IMR-90 (cell line): Measurements from ENCODE around the gene TMEM126A. TPM values are rescaled to one million over a fixed set of nuclear protein-coding genes. Genes with fewer than 3 reads are reported as not detected.
A peak's percentile ranks its signal among the peaks of the same experiment; 100 is the strongest.

Source experiments
- ATAC-seq: fragments of 200-7000 bp; cut with Tn5 transposase; 2 replicates; pipeline ENCODE4 v1.9.1; 2020; ENCODE audit warnings: low read depth, mild to moderate bottlenecking, moderate library complexity
- BruUV-seq: library from RNA; stranded (reverse); fragments of 400-500 nt; replicated peaks from 2 replicates; lab custom pipeline; 2021; lab: Mats Ljungman, UMichigan
- CTCF ChIA-PET: fragments of 300-600 bp; formaldehyde crosslinking; extraction: SDS; loops from one replicate; lab custom pipeline; 2021; ENCODE audit warnings: antibody characterized with exemption; lab: Yijun Ruan, JAX
- POLR2A ChIA-PET: fragments of 300-600 bp; sonication (Branson Sonifier 250); formaldehyde crosslinking; loops from one replicate; lab custom pipeline; 2022; ENCODE audit warnings: antibody characterized with exemption; ENCODE audit not compliant: unreplicated experiment; lab: Charles Lee
- DNase-seq: peaks from one replicate; pipeline ENCODE4 v3.0.0; 2013
- H2AFZ ChIP-seq: replicated peaks from 2 replicates; pipeline ENCODE3; 2013; ENCODE audit warnings: low read length, mild to moderate bottlenecking; ENCODE audit not compliant: poor library complexity
- H2AK5ac ChIP-seq: 2 replicates; pipeline ENCODE4 v1.6.1; 2013; ENCODE audit warnings: low read depth, low read length, inconsistent platforms
- H2AK9ac ChIP-seq: replicated peaks from 2 replicates; pipeline ENCODE3; 2013; ENCODE audit warnings: mild to moderate bottlenecking, low read depth, low read length, moderate library complexity; ENCODE audit not compliant: poor library complexity
- H2BK120ac ChIP-seq: 2 replicates; pipeline ENCODE4 v1.6.1; 2013; ENCODE audit warnings: low read depth, low read length, inconsistent platforms
- H2BK15ac ChIP-seq: 3 replicates; pipeline ENCODE4 v1.6.1; 2013; ENCODE audit warnings: low read depth, low read length, inconsistent platforms
- H2BK20ac ChIP-seq: 2 replicates; pipeline ENCODE4 v1.6.1; 2013; ENCODE audit warnings: low read depth, mild to moderate bottlenecking, inconsistent platforms, low read length, moderate library complexity
- H2BK5ac ChIP-seq: 2 replicates; pipeline ENCODE4 v1.6.1; 2013; ENCODE audit warnings: mild to moderate bottlenecking, low read depth, low read length, inconsistent platforms; ENCODE audit not compliant: poor library complexity, severe bottlenecking
- H3K14ac ChIP-seq: replicated peaks from 2 replicates; pipeline ENCODE4 v1.6.1; 2013; ENCODE audit warnings: low read depth, low read length, inconsistent platforms
- H3K18ac ChIP-seq: 2 replicates; pipeline ENCODE4 v1.6.1; 2013; ENCODE audit warnings: low read depth, low read length, control low read depth
- H3K23ac ChIP-seq: 2 replicates; pipeline ENCODE4 v1.6.1; 2013; ENCODE audit warnings: low read depth, low read length, inconsistent platforms
- H3K27ac ChIP-seq: 2 replicates; pipeline ENCODE4 v1.5.1; 2013; ENCODE audit warnings: mild to moderate bottlenecking, control low read depth, low read length; ENCODE audit not compliant: insufficient read depth
- H3K27me3 ChIP-seq: 2 replicates; pipeline ENCODE4 v1.6.1; 2013; ENCODE audit warnings: low read length; ENCODE audit not compliant: control insufficient read depth, insufficient read depth
- H3K36me3 ChIP-seq: 2 replicates; pipeline ENCODE4 v1.6.1; 2013; ENCODE audit warnings: low read length, mixed read lengths; ENCODE audit not compliant: control insufficient read depth, insufficient read depth
- H3K4ac ChIP-seq: 2 replicates; pipeline ENCODE4 v1.6.1; 2013; ENCODE audit warnings: low read depth, low read length, inconsistent platforms
- H3K4me1 ChIP-seq: 2 replicates; pipeline ENCODE4 v1.6.1; 2013; ENCODE audit warnings: low read length, mixed read lengths; ENCODE audit not compliant: control insufficient read depth, insufficient read depth
- H3K4me2 ChIP-seq: 2 replicates; pipeline ENCODE4 v1.6.1; 2013; ENCODE audit warnings: low read depth, mild to moderate bottlenecking, control low read depth, low read length, moderate library complexity
- H3K4me3 ChIP-seq: 2 replicates; pipeline ENCODE4 v1.5.1; 2013; ENCODE audit warnings: low read depth, mild to moderate bottlenecking, control low read depth, low read length, moderate library complexity; ENCODE audit not compliant: insufficient read depth
- H3K56ac ChIP-seq: 2 replicates; pipeline ENCODE4 v1.6.1; 2013; ENCODE audit warnings: low read length, inconsistent platforms; ENCODE audit not compliant: insufficient read depth; ENCODE audit errors: extremely low read depth
- H3K79me1 ChIP-seq, 2 experiments: 2 replicates each; pipeline ENCODE4 v1.6.1; 2013; ENCODE audit warnings: low read length in 2 of 2, inconsistent platforms in 1 of 2, low read depth in 1 of 2
- H3K9ac ChIP-seq: 2 replicates; pipeline ENCODE4 v1.6.1; 2013; ENCODE audit warnings: low read depth, low read length, control low read depth
- H3K9me1 ChIP-seq: 2 replicates; pipeline ENCODE4 v1.6.1; 2013; ENCODE audit warnings: low read length, inconsistent platforms; ENCODE audit not compliant: insufficient read depth
- H3K9me3 ChIP-seq: 2 replicates; pipeline ENCODE4 v1.6.1; 2013; ENCODE audit warnings: low read length; ENCODE audit not compliant: control insufficient read depth, insufficient read depth
- H4K20me1 ChIP-seq: 2 replicates; pipeline ENCODE4 v1.6.1; 2013; ENCODE audit warnings: low read length, inconsistent platforms; ENCODE audit not compliant: insufficient read depth
- H4K5ac ChIP-seq: 2 replicates; pipeline ENCODE4 v1.6.1; 2013; ENCODE audit warnings: mild to moderate bottlenecking, low read depth, low read length, control low read depth
- H4K8ac ChIP-seq, 2 experiments: 2 replicates each; pipeline ENCODE4 v1.6.1; 2013; ENCODE audit warnings: low read depth in 2 of 2, low read length in 2 of 2, control low read depth in 1 of 2, inconsistent platforms in 1 of 2
- H4K91ac ChIP-seq: 2 replicates; pipeline ENCODE4 v1.6.1; 2013; ENCODE audit warnings: low read depth, low read length, inconsistent platforms; ENCODE audit not compliant: insufficient read depth
- ELK1 ChIP-seq: fragments of 150-350 bp; IDR thresholded peaks from 2 replicates; pipeline ENCODE4 v1.6.1; 2016; ENCODE audit warnings: low read depth, mild to moderate bottlenecking, low read length, moderate library complexity, borderline replicate concordance
- FOS ChIP-seq: fragments of 150-350 bp; IDR thresholded peaks from 2 replicates; pipeline ENCODE4 v1.6.1; 2016; ENCODE audit warnings: low read depth, low read length
- WGBS, 2 experiments: methylation state at CpG; one replicate each; pipeline versions ENCODE4 v1.1.5 to v1.1.7; 2013; ENCODE audit warnings: missing lambda C conversion rate in 2 of 2; ENCODE audit not compliant: insufficient read length in 1 of 2; ENCODE audit errors: extremely low coverage in 2 of 2; 5-methylcytosine and 5-hydroxymethylcytosine counted together
- dilution Hi-C: fragments of 300-500 bp; cut with HindIII; formaldehyde crosslinking; loops from one replicate; pipeline ENCODE4 v1.14.3; 2018; ENCODE audit warnings: low sequenced_read_pairs; ENCODE audit not compliant: unreplicated experiment
- in situ Hi-C: fragments of 300-500 bp; cut with MboI; formaldehyde crosslinking; loops from 3 replicates; pipeline ENCODE4 v1.14.3; 2019; ENCODE audit warnings: low sequenced_read_pairs, inconsistent platforms, mixed read lengths
- intact Hi-C: fragments of 100-400 bp; cut with micrococcal nuclease; formaldehyde crosslinking; loops from 2 replicates; pipeline ENCODE4 v1.10.0; 2022
- polyA plus RNA-seq, 3 experiments: library from polyadenylated mRNA; depleted of rRNA; stranded (reverse); fragments of >200 nt; gene quantifications; 2 replicates each; pipeline ENCODE4 v1.2.3, GENCODE V29; 2012; ENCODE audit warnings: low replicate concordance in 1 of 3
- total RNA-seq: library from RNA; depleted of rRNA; stranded (reverse); fragments of >200 nt; gene quantifications from 2 replicates; pipeline ENCODE4 v1.2.3, GENCODE V29; 2012

The TMEM126A gene
- total and polyA plus RNA-seq, 2 of the 4 experiments (the other 2 are of a cell fraction): 34.9 to 60.4 TPM

GRCh38 chr11:85673393-85673792 lies 25.6 kb downstream of the TMEM126A start:
- WGBS, 2 experiments: no CpG with 5 or more reads among the region's 3 CpGs
- H3K9me1 ChIP-seq: no peaks in the 10 kb centered on the region

More at GRCh38 chr11:85673393-85673792, 25.6 kb downstream of the TMEM126A start:
- POLR2A ChIA-PET: no interaction called here
- CTCF ChIA-PET: no interaction called here
- DNase-seq (peak; percentile 23), ATAC-seq (no peak)
- intact Hi-C loops: no loop called here
- no peaks in the 10 kb centered on the region for H3K79me1 ChIP-seq
- no peak overlapping the region for H3K4me3 ChIP-seq
- no TSS peak for BruUV-seq
- H3K4me1 ChIP-seq: no peaks in the 10 kb centered on the region
- no peak overlapping the region for H2BK20ac ChIP-seq
- H3K27me3 ChIP-seq: no peaks in the 10 kb centered on the region
- H3K56ac ChIP-seq: no peak overlapping the region
- H3K14ac ChIP-seq: no peak overlapping the region
- no peak overlapping the region for H3K4me2 ChIP-seq
- no peak overlapping the region for H3K18ac ChIP-seq
- H2BK5ac ChIP-seq: no peak overlapping the region
- no peak overlapping the region for H3K27ac ChIP-seq
- H3K23ac ChIP-seq: no peak overlapping the region
- H3K9ac ChIP-seq: no peak overlapping the region
- no peak overlapping the region for H3K4ac ChIP-seq
- no peak overlapping the region for H2AFZ ChIP-seq
- no peaks in the 10 kb centered on the region for H3K36me3 ChIP-seq
- H4K20me1 ChIP-seq: no peaks in the 10 kb centered on the region
- no peak overlapping the region for H4K8ac ChIP-seq
- no peak overlapping the region for H2BK15ac ChIP-seq
- no peak overlapping the region for H2AK9ac ChIP-seq
- TF ChIP-seq ELK1: no peak
- TF ChIP-seq FOS: 0 out of 2 replicates have a peak, but pooled peaks have one; percentile 8
- H2AK5ac ChIP-seq: no peak overlapping the region
- H3K9me3 ChIP-seq: no peaks in the 10 kb centered on the region
- H4K91ac ChIP-seq: no peak overlapping the region
- dilution Hi-C loops: no loop called here
- H4K5ac ChIP-seq: no peak overlapping the region
- no peak overlapping the region for H2BK120ac ChIP-seq
- in situ Hi-C loops: no loop called here
